GM12891 (cell line): ENCODE measurements around the gene ASGR1.

Experiments
- DNase-seq: peaks from one replicate; pipeline ENCODE4 v3.0.0; 2011; ENCODE audit warnings: low spot score; ENCODE audit not compliant: insufficient read length
- FAIRE-seq: peaks from 2 replicates; lab custom pipeline; 2011; peaks lifted over from hg19 to GRCh38; lab: Jason Lieb, UNC
- PAX5 ChIP-seq: IDR thresholded peaks from 2 replicates; pipeline ENCODE4 v1.6.1; 2011; ENCODE audit warnings: low read length, moderate library complexity, mild to moderate bottlenecking; ENCODE audit not compliant: insufficient read depth, severe bottlenecking
- POLR2A ChIP-seq: IDR thresholded peaks from 2 replicates; pipeline ENCODE4 v1.6.1; 2011; ENCODE audit warnings: low read depth, low read length, control low read depth
- POLR2AphosphoS5 ChIP-seq: IDR thresholded peaks from 2 replicates; pipeline ENCODE4 v1.6.1; 2011; ENCODE audit warnings: low read depth, low read length, control low read depth
- POU2F2 ChIP-seq: IDR thresholded peaks from 2 replicates; pipeline ENCODE4 v1.6.1; 2011; ENCODE audit warnings: low read depth, mild to moderate bottlenecking, control low read depth, low read length, moderate library complexity
- SPI1 ChIP-seq: IDR thresholded peaks from 2 replicates; pipeline ENCODE4 v1.6.1; 2011; ENCODE audit warnings: low read depth, low read length, control low read depth
- TAF1 ChIP-seq: IDR thresholded peaks from 2 replicates; pipeline ENCODE4 v1.6.1; 2011; ENCODE audit warnings: low read depth, low read length, control low read depth

Gene ASGR1

DNA sequence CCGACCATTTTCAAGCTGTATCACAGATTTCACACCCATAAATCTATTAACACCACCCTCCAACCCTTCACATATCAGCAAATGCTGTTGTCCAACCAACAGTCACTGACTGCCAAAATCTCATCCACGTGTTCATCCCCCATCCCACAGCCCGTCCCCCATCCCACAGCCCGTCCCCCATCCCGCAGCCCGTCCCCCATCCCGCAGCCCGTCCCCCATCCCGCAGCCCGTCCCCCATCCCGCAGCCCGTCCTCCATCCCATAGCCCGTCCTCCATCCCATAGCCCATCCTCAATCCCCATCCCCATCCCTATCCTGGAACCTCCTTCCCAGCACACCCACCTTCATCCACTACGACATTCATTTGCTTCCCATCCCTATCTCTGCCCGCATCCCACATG lies 26.4 kb upstream of the ASGR1 start:
- no peak for FAIRE-seq
- no peak for TF ChIP-seq POLR2A
- no peak for TF ChIP-seq POU2F2
- no peak for TF ChIP-seq PAX5
- TF ChIP-seq SPI1: no peak
- no peak for TF ChIP-seq TAF1
- no peak for TF ChIP-seq POLR2AphosphoS5
- DNase-seq: no peak

DNA sequence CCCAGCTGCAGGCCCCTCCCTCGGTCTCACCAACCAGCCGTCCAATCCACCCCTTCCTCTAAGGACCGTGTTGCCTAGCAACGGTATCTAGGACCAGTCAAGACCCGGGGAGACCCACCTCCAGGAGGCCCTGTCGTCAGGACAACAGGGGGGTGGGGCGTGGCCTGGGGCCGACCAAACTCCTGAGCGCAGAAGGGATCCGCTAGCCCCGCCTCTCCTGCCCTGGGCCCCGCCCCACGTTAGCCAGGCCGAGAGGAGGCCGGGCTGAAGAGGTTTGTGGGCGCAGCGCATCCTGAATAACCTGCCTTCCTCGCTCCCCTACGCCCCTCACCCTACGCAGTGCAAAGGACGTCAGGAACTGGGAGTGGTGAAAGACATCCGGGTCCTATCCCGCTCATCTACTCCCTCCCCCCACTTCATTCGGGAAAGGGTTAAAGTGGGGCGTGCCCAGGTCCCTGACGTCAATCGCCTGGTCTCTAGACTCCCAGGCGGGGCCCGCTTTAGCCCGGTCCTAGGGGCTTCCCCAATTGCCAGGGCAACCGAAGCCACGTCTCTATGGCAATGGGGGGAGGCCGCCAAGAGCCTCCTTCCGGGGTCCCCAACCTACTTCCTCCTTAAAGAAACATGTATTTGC lies 25.8 kb upstream of the ASGR1 start:
- peak; percentile 95 for FAIRE-seq
- peak; percentile 99 for DNase-seq
- peak; percentile 32; the same call in 1 of the 2 replicates for TF ChIP-seq SPI1
- TF ChIP-seq POLR2A: no peak
- peak; percentile 13; the same call in 1 of the 2 replicates for TF ChIP-seq POLR2AphosphoS5

DNA sequence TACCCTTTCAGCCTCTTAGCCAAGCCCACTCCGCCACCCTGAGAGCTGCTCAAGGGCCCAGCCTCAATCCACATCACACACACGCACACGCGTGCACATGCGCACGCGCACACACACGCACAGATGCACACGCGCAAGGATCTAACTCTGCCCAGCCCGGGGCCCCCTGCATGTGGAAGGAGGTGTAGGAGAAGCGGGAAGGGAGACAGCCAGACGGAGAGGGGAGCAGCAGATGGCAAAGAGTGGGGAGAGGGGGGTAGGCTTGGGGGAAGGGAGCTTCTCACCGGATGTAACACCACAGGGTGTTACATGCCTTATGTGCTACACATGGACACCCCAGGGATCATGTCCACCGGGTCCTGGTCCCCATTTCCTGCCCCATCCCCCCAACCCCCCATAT lies 25.2 kb upstream of the ASGR1 start:
- FAIRE-seq (no peak), DNase-seq (no peak)
- TF ChIP-seq TAF1 (no peak), POLR2A (no peak)

DNA sequence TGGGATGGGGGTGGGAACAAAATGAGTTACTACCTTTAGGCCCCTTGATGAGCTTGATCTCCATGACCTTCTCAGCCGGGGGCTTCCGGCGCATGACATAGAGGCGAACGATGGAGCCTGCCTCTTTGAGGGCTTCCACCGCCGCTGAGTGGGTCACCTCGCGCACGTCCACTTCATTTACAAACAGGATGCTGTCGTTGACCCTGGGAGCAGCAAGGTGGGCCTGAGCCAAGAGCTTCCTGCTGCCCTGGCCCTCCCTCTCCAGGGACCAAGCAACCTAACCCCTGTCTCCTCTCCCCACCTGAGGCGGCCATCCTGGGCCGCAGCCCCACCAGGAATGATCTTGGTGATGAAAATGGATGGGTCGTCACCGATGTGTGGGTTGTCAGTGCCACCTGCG lies 24.2 kb upstream of the ASGR1 start:
- FAIRE-seq: no peak

DNA sequence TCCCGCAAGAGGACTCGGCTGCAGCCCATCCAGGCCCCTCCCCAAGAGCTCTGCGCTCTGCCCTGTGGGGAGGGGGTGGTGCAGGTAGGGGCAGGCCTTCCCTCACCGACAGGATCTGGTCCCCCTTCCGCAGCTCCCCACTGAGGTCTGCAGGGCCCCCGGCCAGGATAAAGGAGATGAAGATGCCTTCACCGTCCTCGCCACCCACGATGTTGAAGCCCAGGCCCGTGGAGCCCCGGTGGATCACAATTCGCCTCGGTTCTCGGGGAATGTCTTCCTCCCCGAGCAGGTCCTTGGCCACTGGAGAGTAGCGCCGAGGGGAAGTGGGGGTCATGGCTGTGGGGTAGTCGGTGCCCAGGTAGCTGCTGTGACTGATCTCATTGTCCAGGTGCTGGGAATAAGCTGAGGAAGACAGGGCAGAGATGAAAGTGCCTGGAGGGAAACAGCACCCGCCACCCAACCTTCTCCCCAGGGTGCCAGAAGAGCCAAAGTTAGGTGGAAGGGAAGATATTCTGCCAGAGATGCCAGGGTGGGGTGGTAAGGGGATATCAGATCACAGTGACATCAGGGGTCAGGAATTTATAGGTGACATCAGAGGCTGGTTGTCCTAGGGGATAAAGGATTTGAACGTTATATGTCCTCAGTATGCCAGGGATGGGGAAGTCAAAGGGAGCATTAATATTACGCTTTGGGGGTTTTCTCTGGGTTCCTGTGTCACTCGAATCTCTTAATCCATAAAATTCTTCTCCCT lies 17.7 kb upstream of the ASGR1 start:
- TF ChIP-seq POLR2A (no peak), POU2F2 (no peak), POLR2AphosphoS5 (no peak), TAF1 (no peak), SPI1 (no peak), PAX5 (no peak)
- FAIRE-seq (no peak), DNase-seq (no peak)

More for the DNA sequence above, 24.2 kb upstream of the ASGR1 start:
- TF ChIP-seq TAF1 (no peak), PAX5 (no peak), POLR2AphosphoS5 (no peak), POLR2A (no peak), SPI1 (no peak), POU2F2 (no peak)
- DNase-seq: no peak

DNA sequence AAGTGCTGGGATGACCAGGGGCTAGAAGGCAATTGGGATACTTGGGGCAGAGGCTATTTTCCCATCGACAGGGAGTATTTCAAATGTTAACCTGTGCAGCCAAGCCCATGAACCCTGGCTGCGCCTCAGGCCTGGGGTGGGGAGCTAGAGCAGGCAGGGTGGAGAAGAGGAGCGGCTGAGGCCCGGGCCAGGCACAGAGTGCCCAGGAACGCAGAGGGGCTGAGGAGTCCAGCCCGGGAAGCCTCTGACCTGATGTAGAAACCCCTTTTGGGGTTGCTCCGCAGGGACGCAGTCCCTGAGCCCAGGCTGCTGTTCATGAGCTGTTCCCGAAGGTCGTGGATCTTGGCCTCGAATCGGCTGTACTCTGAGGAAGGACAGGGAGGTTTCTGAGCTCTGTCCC lies 16.8 kb upstream of the ASGR1 start:
- FAIRE-seq: no peak
- DNase-seq: no peak
- no peak for TF ChIP-seq PAX5
- TF ChIP-seq POLR2AphosphoS5: no peak
- no peak for TF ChIP-seq POU2F2
- TF ChIP-seq POLR2A: no peak
- no peak for TF ChIP-seq SPI1
- no peak for TF ChIP-seq TAF1

DNA sequence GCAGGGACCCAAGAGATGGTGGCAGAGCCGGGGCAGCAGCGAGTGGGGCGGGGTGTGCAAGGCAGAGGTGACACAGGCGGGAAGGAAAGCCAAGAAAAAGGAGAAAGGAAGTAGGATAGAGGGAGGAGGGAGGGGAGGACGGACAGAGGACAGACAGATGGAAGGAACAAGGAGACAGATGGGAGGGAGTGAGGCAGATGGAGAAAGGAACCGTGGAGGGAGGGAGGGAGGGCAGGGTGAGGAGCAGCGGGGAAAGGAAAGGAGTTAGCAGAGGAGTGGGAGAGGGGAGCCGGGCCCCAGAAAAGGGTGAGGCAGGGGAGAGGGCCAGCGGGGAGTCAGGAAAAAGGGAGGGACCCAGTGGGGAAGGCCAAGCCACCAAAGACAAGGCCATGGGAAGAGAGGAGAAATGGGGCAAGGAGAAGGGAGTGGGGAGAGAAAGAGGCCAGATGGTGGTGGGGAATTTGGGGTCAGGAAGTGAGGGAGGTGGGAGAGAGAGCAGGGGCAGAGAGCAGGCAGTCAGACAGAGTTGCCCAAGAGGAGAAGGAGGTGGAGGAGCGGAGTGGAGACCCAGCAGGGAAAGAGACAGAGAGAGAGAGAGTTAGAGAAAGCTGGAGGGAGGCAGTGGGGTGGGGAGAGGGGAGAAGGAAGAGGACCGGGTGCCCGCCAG lies 13.2 kb upstream of the ASGR1 start:
- no peak for FAIRE-seq

DNA sequence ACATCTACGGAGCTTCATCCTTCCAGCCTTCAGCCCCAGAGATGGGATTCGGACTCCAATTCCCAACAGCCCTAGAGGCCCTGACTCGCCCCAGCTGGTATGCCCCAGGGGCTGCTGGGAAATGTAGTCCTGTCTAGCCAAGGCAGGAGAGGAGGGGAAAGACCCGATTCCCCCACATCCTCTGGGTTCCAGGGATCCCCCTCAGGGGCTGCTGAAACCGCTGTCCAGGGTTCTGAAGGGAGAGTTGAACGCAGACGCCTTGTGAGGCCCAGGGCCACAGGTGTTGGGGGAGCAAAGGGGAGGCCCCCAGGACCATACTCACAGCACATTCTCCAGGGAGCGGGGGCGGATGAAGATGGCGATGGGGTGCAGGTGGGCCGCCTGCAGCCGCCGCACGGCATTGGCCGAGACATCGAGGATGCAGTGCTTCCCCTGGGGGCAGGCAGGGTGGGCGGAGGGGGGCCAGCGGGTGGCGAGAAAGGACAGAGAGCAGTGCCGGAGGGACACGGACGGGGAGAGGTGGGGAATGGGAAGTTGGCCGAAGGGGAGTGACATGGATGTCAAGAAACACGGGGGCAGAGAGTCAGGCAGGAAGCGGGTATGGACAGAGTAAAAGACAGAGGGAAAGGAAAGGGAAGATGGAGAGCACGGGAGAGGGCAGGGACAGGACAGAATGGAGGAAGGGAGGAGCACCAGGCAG lies 12.6 kb upstream of the ASGR1 start:
- no peak for TF ChIP-seq PAX5
- TF ChIP-seq POU2F2: no peak
- TF ChIP-seq SPI1: no peak
- FAIRE-seq (no peak), DNase-seq (peak; percentile 68)

More for the DNA sequence above, 13.2 kb upstream of the ASGR1 start:
- TF ChIP-seq TAF1 (no peak), POLR2AphosphoS5 (no peak), POU2F2 (no peak), POLR2A (no peak), SPI1 (no peak), PAX5 (no peak)
- no peak for DNase-seq

DNA sequence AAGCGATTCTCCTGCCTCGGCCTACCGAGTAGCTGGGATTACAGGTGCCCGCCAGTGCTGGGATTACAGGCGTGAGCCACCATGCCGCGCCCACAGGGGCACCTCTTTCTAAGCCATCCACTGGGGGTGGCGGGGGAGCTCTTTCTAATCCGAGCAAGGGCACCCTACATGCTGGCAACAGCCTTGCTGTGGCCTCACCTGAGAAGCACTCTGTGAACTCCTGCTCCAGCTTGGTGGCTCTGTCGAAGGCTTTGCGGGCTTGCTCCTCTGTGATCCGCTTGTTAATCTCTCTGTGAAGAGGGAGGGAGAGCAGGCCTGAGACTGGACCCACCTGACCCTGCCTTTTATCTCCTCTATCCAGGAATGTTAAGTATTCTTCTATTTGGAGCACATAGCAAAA lies 11.9 kb upstream of the ASGR1 start:
- FAIRE-seq (no peak), DNase-seq (no peak)
- TF ChIP-seq POLR2A (no peak), TAF1 (no peak), POU2F2 (no peak), PAX5 (no peak), SPI1 (no peak), POLR2AphosphoS5 (no peak)

DNA sequence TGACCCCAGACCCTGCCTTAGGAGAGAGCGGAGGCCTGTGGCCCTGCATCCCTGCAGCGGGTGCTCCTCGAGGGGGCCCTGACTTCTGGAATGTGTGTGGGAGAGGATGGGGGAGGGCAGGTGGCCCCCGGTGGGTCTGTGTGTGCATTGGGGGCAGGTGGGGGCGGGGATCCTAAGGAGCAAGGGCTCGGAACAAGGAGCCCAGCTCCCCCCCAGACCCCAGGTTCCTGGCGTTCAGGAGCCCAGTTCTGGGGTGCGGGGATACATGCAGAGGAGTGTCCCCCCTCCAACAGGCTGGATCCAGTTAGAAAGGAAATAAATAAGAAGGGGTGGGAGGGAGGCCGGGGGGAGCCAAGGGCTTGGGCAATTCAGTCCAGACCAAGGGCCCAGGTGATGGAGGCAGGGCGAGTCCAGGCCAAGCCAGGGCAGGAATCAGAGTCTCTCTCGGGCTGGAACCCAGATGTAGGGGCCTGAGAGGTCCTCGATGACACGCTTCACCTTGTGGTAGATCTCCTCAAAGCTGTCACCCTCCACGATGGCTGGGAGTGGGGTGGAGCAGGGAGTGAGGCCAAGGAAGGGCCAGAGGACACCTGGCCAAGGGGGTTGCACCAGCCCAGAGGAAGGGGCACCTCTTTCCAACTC lies 11.2 kb upstream of the ASGR1 start:
- DNase-seq (no peak), FAIRE-seq (no peak)
- TF ChIP-seq PAX5 (no peak), POLR2AphosphoS5 (no peak)
